HCEC 1CT (cell line): Measurements from ENCODE around the gene XRCC6.

ENCODE experiments used
- DNase-seq: peaks from one replicate; pipeline ENCODE4 v3.0.0-alpha.2; 2017

XRCC6 gene

GRCh38 chr22:41688365-41689211 lies 67.5 kb downstream of the XRCC6 start, which contains the start of gene SNU13:
Gene SNU13, minus strand, starts transcription at chr22:41688867. Its CDS starts 71 bp downstream, at chr22:41688796.
- DNase-seq, result peak; percentile 91

GRCh38 chr22:41690476-41690875 lies 69.4 kb downstream of the XRCC6 start:
- no peak for DNase-seq

GRCh38 chr22:41695211-41695610 lies 74.1 kb downstream of the XRCC6 start:
- DNase-seq, result no peak

- no peak for DNase-seq
Measured at GRCh38 chr22:41696703-41697102, 75.6 kb downstream of the XRCC6 start.

GRCh38 chr22:41697126-41697775 lies 76.2 kb downstream of the XRCC6 start:
- DNase-seq, result peak; percentile 71

- no peak for DNase-seq
Measured at GRCh38 chr22:41699264-41700107, 78.4 kb downstream of the XRCC6 start, which contains the start of gene MEI1. Gene MEI1, plus strand, starts transcription at chr22:41699503. Its CDS starts 36 bp downstream, at chr22:41699539.

GRCh38 chr22:41700108-41700364 lies 78.9 kb downstream of the XRCC6 start:
- no peak for DNase-seq

- DNase-seq, result no peak
Measured at GRCh38 chr22:41702763-41703162, 81.7 kb downstream of the XRCC6 start.

- DNase-seq, result no peak
Measured at GRCh38 chr22:41709341-41709740, 88.2 kb downstream of the XRCC6 start.

- no peak for DNase-seq
Measured at GRCh38 chr22:41713004-41713403, 91.9 kb downstream of the XRCC6 start.
